Esophagus squamous epithelium (tissue), 5 donors: ENCODE data around the gene CASK. TPM values are rescaled to one million over a fixed set of nuclear protein-coding genes. Genes with fewer than 3 reads are reported as not detected.

Experiments
- DNase-seq: peaks from one replicate; lab custom pipeline; 2025; lab: John Stamatoyannopoulos, UW
- H3K27ac ChIP-seq, 4 donors: fragments of 200-600 bp; sonication (generic); one replicate each; pipeline ENCODE4 v1.5.1; 2016 to 2019; ENCODE audit warnings: mild to moderate bottlenecking in 1 of 4
- H3K27me3 ChIP-seq, 4 donors: fragments of 200-600 bp; sonication (generic); 1 replicate in 3 of 4; 2 replicates in 1 of 4; pipeline versions ENCODE4 v1.5.1 to v1.6.0; 2017 to 2021; ENCODE audit warnings: antibody characterized with exemption in 1 of 4
- H3K36me3 ChIP-seq, 3 donors: fragments of 200-600 bp; sonication (generic); one replicate each; pipeline ENCODE4 v1.5.1; 2016 to 2019
- H3K4me1 ChIP-seq, 3 donors: fragments of 200-600 bp; sonication (generic); one replicate each; pipeline ENCODE4 v1.5.1; 2017 to 2019
- H3K4me3 ChIP-seq, 4 donors: fragments of 200-600 bp; sonication (generic); 1 replicate in 3 of 4; 2 replicates in 1 of 4; pipeline ENCODE4 v1.5.1; 2016 to 2019; ENCODE audit warnings: mild to moderate bottlenecking in 2 of 4, moderate library complexity in 1 of 4
- H3K9me3 ChIP-seq, 3 donors: fragments of 200-600 bp; sonication (generic); one replicate each; pipeline ENCODE4 v1.5.1; 2016 to 2019
- POLR2A ChIP-seq, 4 donors: fragments of 450-650 bp; IDR thresholded peaks; one replicate each; pipeline ENCODE4 v1.6.1; 2017; ENCODE audit warnings: antibody characterized with exemption in 4 of 4, mild to moderate bottlenecking in 4 of 4, moderate library complexity in 3 of 4
- WGBS, 2 donors: methylation state at CpG; one replicate each; pipeline ENCODE4 v1.1.5; 2018; 5-methylcytosine and 5-hydroxymethylcytosine counted together
- intact Hi-C: fragments of 100-400 bp; cut with DNase I; formaldehyde crosslinking; loops from one replicate; pipeline ENCODE4 v1.15.0; 2022
- total RNA-seq, 4 donors: library from RNA; depleted of rRNA; stranded (reverse); fragments of >200 nt; gene quantifications; one replicate each; pipeline ENCODE4 v1.1.0, GENCODE V29; 2016
- TF ChIP-seq, protein P1 (sequence below), 6 experiments: fragments of 450-650 bp in 4 of 6; fragments of 200-600 bp in 2 of 6; sonication (generic) in 2 of 6; IDR thresholded peaks; one replicate each; pipeline ENCODE4 v1.5.1; 2016 to 2019; ENCODE audit warnings: antibody characterized with exemption in 6 of 6, mild to moderate bottlenecking in 4 of 6, moderate library complexity in 4 of 6
- donor health status: DM: yes; HTN: yes; CAD: no.

CASK gene
- total RNA-seq, 4 donors from 2014 or later = 32.3 to 57.4 (median 36.0) TPM

DNA sequence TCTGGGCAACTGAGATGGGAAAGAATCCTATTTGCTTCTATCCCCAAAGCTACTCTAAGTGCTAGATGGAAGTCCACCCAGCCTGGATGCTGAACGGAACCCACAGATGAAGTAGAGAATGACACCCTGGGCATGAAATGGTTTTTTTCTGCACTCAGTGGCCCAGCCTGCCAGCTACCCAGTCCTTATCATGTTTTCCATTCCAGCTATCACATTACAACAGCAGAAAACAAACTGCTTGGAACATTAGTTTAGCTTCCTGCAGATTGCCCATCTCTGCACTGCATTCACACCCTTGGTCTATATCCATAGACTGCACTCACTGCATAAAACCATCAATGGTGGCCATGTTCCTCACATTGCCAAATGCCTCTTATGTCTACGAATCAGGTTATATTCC is 397.1 kb downstream of the CASK start:
- WGBS, 2 donors = 66 to 100% methylated on average over 2 of the region's 2 CpGs
- intact Hi-C loops = no loop called here
- no peak overlapping the region for H3K4me3 ChIP-seq
- no peak overlapping the region for H3K27ac ChIP-seq
- H3K9me3 ChIP-seq = no peaks in the 10 kb centered on the region
- DNase-seq = no peak
- TF ChIP-seq, protein P1, sequence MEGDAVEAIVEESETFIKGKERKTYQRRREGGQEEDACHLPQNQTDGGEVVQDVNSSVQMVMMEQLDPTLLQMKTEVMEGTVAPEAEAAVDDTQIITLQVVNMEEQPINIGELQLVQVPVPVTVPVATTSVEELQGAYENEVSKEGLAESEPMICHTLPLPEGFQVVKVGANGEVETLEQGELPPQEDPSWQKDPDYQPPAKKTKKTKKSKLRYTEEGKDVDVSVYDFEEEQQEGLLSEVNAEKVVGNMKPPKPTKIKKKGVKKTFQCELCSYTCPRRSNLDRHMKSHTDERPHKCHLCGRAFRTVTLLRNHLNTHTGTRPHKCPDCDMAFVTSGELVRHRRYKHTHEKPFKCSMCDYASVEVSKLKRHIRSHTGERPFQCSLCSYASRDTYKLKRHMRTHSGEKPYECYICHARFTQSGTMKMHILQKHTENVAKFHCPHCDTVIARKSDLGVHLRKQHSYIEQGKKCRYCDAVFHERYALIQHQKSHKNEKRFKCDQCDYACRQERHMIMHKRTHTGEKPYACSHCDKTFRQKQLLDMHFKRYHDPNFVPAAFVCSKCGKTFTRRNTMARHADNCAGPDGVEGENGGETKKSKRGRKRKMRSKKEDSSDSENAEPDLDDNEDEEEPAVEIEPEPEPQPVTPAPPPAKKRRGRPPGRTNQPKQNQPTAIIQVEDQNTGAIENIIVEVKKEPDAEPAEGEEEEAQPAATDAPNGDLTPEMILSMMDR (IDR thresholded peaks at IDR 0.05) = no peak
- no peak for TF ChIP-seq POLR2A (IDR thresholded peaks at IDR 0.05)
- H3K27me3 ChIP-seq = no peaks in the 10 kb centered on the region
- no peaks in the 10 kb centered on the region for H3K4me1 ChIP-seq
- peaks cover 0 to 53% (median 0%) of the 10 kb centered on the region in 3 donors for H3K36me3 ChIP-seq

DNA sequence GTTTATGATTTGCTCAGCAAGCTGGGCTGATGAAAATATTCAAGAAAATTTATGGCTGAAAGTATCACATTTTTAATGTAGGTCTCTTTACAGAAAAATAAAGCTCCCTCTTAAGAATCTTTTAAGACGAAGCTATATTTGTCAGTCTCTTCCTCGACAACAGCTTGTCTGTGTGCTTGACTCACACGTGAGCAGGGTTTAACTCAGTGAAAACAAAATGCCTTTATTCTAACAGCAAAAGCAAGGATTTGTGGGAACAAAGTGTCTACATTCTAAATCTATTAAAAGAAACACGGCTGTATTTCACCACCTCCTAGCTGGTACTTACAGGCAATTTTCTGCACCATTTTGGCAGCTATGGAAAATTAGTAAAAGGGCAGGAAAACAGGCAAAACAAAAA is 400.7 kb downstream of the CASK start:
- WGBS, 2 donors = 64 to 68% methylated on average over 4 of the region's 4 CpGs

DNA sequence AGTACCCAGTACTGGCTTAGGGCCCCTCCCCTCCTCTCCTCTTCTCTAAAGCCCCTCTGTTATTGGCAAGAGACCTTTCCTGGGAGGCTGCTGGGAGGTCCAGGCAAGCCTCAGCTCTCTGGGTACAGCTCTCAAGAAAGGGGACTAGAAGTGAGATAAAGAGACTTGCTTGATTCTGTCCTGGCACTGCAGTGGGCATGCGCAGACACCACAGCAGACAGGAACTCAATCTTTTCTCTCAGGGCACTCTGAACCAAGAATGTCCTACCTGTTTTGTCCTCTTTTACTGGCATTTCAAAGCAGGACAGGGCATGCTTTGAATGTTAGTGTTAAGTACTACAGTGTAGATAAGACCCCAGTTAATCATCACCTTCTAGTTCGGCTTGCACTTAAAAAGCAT is 401.3 kb downstream of the CASK start:
- Histone ChIP-seq H3K4me3 (no peak overlapping the region), H3K36me3 (peaks cover 0 to 24% (median 0%) of the 10 kb centered on the region in 3 donors), H3K4me1 (no peaks in the 10 kb centered on the region), H3K27ac (no peak overlapping the region), H3K27me3 (no peaks in the 10 kb centered on the region), H3K9me3 (no peaks in the 10 kb centered on the region)
- no peak for TF ChIP-seq POLR2A (IDR thresholded peaks at IDR 0.05)
- TF ChIP-seq, protein P1 (IDR thresholded peaks at IDR 0.05) = no peak
- no peak for DNase-seq
- 88 to 89% methylated on average over 2 of the region's 2 CpGs for WGBS, 2 donors
- intact Hi-C loops = no loop called here

More for the DNA sequence above, 400.7 kb downstream of the CASK start:
- Histone ChIP-seq H3K4me1 (no peaks in the 10 kb centered on the region), H3K27ac (no peak overlapping the region), H3K36me3 (peaks cover 0 to 24% (median 0%) of the 10 kb centered on the region in 3 donors), H3K9me3 (no peaks in the 10 kb centered on the region), H3K27me3 (no peaks in the 10 kb centered on the region), H3K4me3 (no peak overlapping the region)
- no peak for DNase-seq
- TF ChIP-seq, protein P1 (IDR thresholded peaks at IDR 0.05) = no peak
- no peak for TF ChIP-seq POLR2A (IDR thresholded peaks at IDR 0.05)
- intact Hi-C loops = no loop called here

DNA sequence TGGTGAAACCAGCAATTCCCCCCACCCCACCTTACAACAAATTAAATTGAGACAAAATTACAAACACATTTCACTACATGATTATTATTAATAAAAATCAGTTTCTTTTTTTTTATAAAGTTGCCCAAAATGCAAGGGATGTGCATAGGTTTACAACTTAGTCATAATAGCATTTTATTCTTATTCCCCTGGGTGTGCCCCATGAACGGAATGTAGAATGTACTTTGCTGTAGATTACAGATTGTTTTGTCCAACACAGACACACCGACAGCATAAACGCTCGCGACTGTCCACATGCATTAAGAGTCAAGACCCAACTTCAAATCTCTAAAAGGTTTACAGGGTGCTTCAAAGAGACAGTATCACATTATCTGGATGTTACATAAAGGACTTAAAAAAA is 403.9 kb downstream of the CASK start:
- intact Hi-C loops = no loop called here
- TF ChIP-seq POLR2A (IDR thresholded peaks at IDR 0.05) = no peak
- TF ChIP-seq, protein P1 (IDR thresholded peaks at IDR 0.05) = no peak
- no peak for DNase-seq
- peaks cover 0 to 17% (median 0%) of the 10 kb centered on the region in 3 donors for H3K36me3 ChIP-seq
- no peaks in the 10 kb centered on the region for H3K4me1 ChIP-seq
- H3K27ac ChIP-seq = no peak overlapping the region
- H3K27me3 ChIP-seq = no peaks in the 10 kb centered on the region
- no peak overlapping the region for H3K4me3 ChIP-seq
- no peaks in the 10 kb centered on the region for H3K9me3 ChIP-seq
- WGBS, 2 donors = 86 to 91% methylated on average over 4 to 5 of the region's 5 CpGs

DNA sequence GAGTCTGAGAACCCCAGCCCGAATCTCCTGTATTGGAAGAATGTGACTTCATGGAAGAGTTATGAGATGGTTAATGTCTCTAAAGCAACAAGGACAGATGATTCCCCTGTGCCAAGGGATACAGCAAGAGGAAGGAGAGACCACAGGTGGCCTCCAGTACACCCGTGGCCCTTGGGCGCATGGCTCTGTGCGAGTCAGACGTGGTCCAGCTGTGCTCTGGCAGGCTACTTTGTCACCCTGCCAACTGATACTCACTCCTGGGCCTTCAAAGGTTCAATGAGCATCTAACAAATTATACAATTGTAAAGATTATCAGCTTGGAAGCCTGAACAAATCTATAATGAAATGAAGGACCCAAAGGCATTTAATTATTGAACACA is 404.5 kb downstream of the CASK start:
- Histone ChIP-seq H3K27me3 (no peaks in the 10 kb centered on the region), H3K27ac (no peak overlapping the region), H3K9me3 (no peaks in the 10 kb centered on the region), H3K36me3 (peaks cover 0 to 17% (median 0%) of the 10 kb centered on the region in 3 donors), H3K4me3 (no peak overlapping the region), H3K4me1 (no peaks in the 10 kb centered on the region)
- no peak for DNase-seq
- intact Hi-C loops = no loop called here
- TF ChIP-seq POLR2A (IDR thresholded peaks at IDR 0.05) = no peak
- TF ChIP-seq, protein P1 (IDR thresholded peaks at IDR 0.05) = no peak
- 44 to 58% methylated on average over 1 to 3 of the region's 5 CpGs for WGBS, 2 donors
